Mucosa of descending colon (tissue), 3 donors: ENCODE measurements around the gene NRG3. TPM values are rescaled to one million over a fixed set of nuclear protein-coding genes. Genes with fewer than 3 reads are reported as not detected.

ENCODE experiments used
- ATAC-seq: fragments of 200-7000 bp; cut with Tn5 transposase; one replicate; pipeline ENCODE4 v1.9.1; 2020; ENCODE audit warnings: mild to moderate bottlenecking, moderate library complexity
- DNase-seq, 3 donors: peaks; one replicate each; pipeline ENCODE4 v3.0.0-alpha.2; 2020
- H3K36me3 ChIP-seq: fragments of 200-600 bp; one replicate; pipeline ENCODE4 v1.8.0; 2021; ENCODE audit warnings: low read depth, mild to moderate bottlenecking
- H3K4me1 ChIP-seq: fragments of 200-600 bp; one replicate; pipeline ENCODE4 v1.8.0; 2021; ENCODE audit warnings: low read depth, mild to moderate bottlenecking
- H3K4me3 ChIP-seq: fragments of 200-600 bp; one replicate; pipeline ENCODE4 v1.8.0; 2021; ENCODE audit warnings: mild to moderate bottlenecking
- H3K9me3 ChIP-seq: fragments of 200-600 bp; one replicate; pipeline ENCODE4 v1.8.0; 2021; ENCODE audit warnings: mild to moderate bottlenecking
- CTCF ChIP-seq: fragments of 200-600 bp; IDR thresholded peaks from one replicate; pipeline ENCODE4 v1.8.0; 2022; ENCODE audit warnings: antibody characterized with exemption, mild to moderate bottlenecking
- intact Hi-C, 2 donors: fragments of 100-400 bp; cut with DNase I in 1 of 2; cut with micrococcal nuclease in 1 of 2; formaldehyde crosslinking; loops; one replicate each; pipeline versions ENCODE4 v1.11.0 to v1.11.1; 2022; cut with DNase I, micrococcal nuclease
- total RNA-seq, 3 donors: library from RNA; stranded (reverse); fragmentation: NEBNext Ultra II Directional in 2 of 3; extraction: Animal tissue kit (Norgen Biotek cat#: 25700) in 2 of 3; gene quantifications; one replicate each; pipeline versions ENCODE4 v1.2.1 to v1.2.4, GENCODE V29; 2021 to 2023
- donor health status: DM: no; HTN: no; CAD: no; lungs with moderate emphysema.
- donor health status: DM: no; HTN: no; CAD: no.
- donor health status: DM: no; HTN: yes; CAD: no.

NRG3 gene
- total RNA-seq, 3 donors from 2014 or later = 0.12 to 0.73 (median 0.23) TPM

- DNase-seq (no peak), ATAC-seq (no peak)
- no peak overlapping the region for H3K4me3 ChIP-seq
These were observed 336.4 kb downstream of the NRG3 start for GRCh38 chr10:82211346-82211745.

GRCh38 chr10:82212753-82213152, 337.8 kb downstream of the NRG3 start:
- no peak for TF ChIP-seq CTCF
- no peak overlapping the region for H3K4me3 ChIP-seq
- ATAC-seq = no peak
- H3K9me3 ChIP-seq = no peaks in the 10 kb centered on the region
- DNase-seq = no peak
- intact Hi-C loops = no loop called here
- H3K4me1 ChIP-seq = no peaks in the 10 kb centered on the region
- no peaks in the 10 kb centered on the region for H3K36me3 ChIP-seq

More at GRCh38 chr10:82211346-82211745, 336.4 kb downstream of the NRG3 start:
- Histone ChIP-seq H3K36me3 (no peaks in the 10 kb centered on the region), H3K4me1 (no peaks in the 10 kb centered on the region), H3K9me3 (no peaks in the 10 kb centered on the region)
- TF ChIP-seq CTCF = no peak
- intact Hi-C loops = no loop called here

GRCh38 chr10:82213784-82214183, 338.8 kb downstream of the NRG3 start:
- intact Hi-C loops = no loop called here
- Histone ChIP-seq H3K4me3 (no peak overlapping the region), H3K9me3 (no peaks in the 10 kb centered on the region), H3K4me1 (no peaks in the 10 kb centered on the region), H3K36me3 (no peaks in the 10 kb centered on the region)
- no peak for DNase-seq
- TF ChIP-seq CTCF = no peak
- no peak for ATAC-seq

GRCh38 chr10:82221056-82221455, 346.1 kb downstream of the NRG3 start:
- H3K36me3 ChIP-seq = no peaks in the 10 kb centered on the region
- no peak for DNase-seq
- no peak for TF ChIP-seq CTCF
- no peak for ATAC-seq
- no peaks in the 10 kb centered on the region for H3K9me3 ChIP-seq
- intact Hi-C loops = no loop called here
- no peaks in the 10 kb centered on the region for H3K4me1 ChIP-seq
- no peak overlapping the region for H3K4me3 ChIP-seq

GRCh38 chr10:82221601-82222149, 346.7 kb downstream of the NRG3 start:
- H3K4me3 ChIP-seq = no peak overlapping the region
- ATAC-seq = peak; percentile 50
- DNase-seq = peak in 1 of 3 donors; percentile 28
- intact Hi-C loops = no loop called here
- H3K9me3 ChIP-seq = no peaks in the 10 kb centered on the region
- no peaks in the 10 kb centered on the region for H3K36me3 ChIP-seq
- H3K4me1 ChIP-seq = no peaks in the 10 kb centered on the region
- TF ChIP-seq CTCF = no peak

GRCh38 chr10:82228701-82229100, 353.7 kb downstream of the NRG3 start:
- intact Hi-C loops = no loop called here
- Histone ChIP-seq H3K4me3 (no peak overlapping the region), H3K4me1 (no peaks in the 10 kb centered on the region), H3K9me3 (no peaks in the 10 kb centered on the region), H3K36me3 (no peaks in the 10 kb centered on the region)
- no peak for TF ChIP-seq CTCF
- ATAC-seq (no peak), DNase-seq (no peak)
